Retinal pigment epithelial cell (primary cell): ENCODE measurements around the gene IQGAP2.
"Not testable (repeated sequence)": the region's sequence is repeated elsewhere in the genome, so short reads cannot be mapped to it uniquely, and the experiment has no call there.

Source experiments
- DNase-seq: peaks from one replicate; pipeline ENCODE4 v3.0.0-alpha.2; 2010; ENCODE audit warnings: low read depth
- H3K4me3 ChIP-seq: 2 replicates; pipeline ENCODE4 v1.5.1; 2011; ENCODE audit warnings: mild to moderate bottlenecking, low read length, control low read depth, moderate library complexity
- CTCF ChIP-seq: conservative IDR thresholded peaks from 2 replicates; pipeline ENCODE4 v1.5.1; 2011; ENCODE audit warnings: low read depth, low read length, control low read depth, inconsistent platforms

Gene IQGAP2

GRCh38 chr5:76427206-76428140 is 24.4 kb downstream of the IQGAP2 start:
- no peak for TF ChIP-seq CTCF
- no peak for DNase-seq
- H3K4me3 ChIP-seq: no peak overlapping the region

- not testable (repeated sequence) for DNase-seq, H3K4me3 ChIP-seq
Observed at GRCh38 chr5:76428550-76428949, 25.5 kb downstream of the IQGAP2 start.

- DNase-seq: no peak
- H3K4me3 ChIP-seq: no peak overlapping the region
- TF ChIP-seq CTCF: no peak
Observed at GRCh38 chr5:76433261-76433660, 30.2 kb downstream of the IQGAP2 start.

- not testable (repeated sequence) for H3K4me3 ChIP-seq, DNase-seq
Observed at GRCh38 chr5:76437507-76437906, 34.4 kb downstream of the IQGAP2 start.

GRCh38 chr5:76438025-76438424 is 34.9 kb downstream of the IQGAP2 start:
- no peak for TF ChIP-seq CTCF
- no peak for DNase-seq
- no peak overlapping the region for H3K4me3 ChIP-seq

GRCh38 chr5:76439201-76439600 is 36.1 kb downstream of the IQGAP2 start:
- no peak for DNase-seq
- no peak overlapping the region for H3K4me3 ChIP-seq
- TF ChIP-seq CTCF: no peak

- no peak for DNase-seq
- H3K4me3 ChIP-seq: no peak overlapping the region
- no peak for TF ChIP-seq CTCF
Observed at GRCh38 chr5:76439929-76440328, 36.8 kb downstream of the IQGAP2 start.

GRCh38 chr5:76441101-76441500 is 38.0 kb downstream of the IQGAP2 start:
- TF ChIP-seq CTCF: no peak
- no peak overlapping the region for H3K4me3 ChIP-seq
- no peak for DNase-seq
